ENCODE measurements around the gene TANC2. TPM values are rescaled to one million over a fixed set of nuclear protein-coding genes. Genes with fewer than 3 reads are reported as not detected.

The TANC2 gene
- total RNA-seq, 1 experiment from 2014 or later = 77.5 TPM

DNA sequence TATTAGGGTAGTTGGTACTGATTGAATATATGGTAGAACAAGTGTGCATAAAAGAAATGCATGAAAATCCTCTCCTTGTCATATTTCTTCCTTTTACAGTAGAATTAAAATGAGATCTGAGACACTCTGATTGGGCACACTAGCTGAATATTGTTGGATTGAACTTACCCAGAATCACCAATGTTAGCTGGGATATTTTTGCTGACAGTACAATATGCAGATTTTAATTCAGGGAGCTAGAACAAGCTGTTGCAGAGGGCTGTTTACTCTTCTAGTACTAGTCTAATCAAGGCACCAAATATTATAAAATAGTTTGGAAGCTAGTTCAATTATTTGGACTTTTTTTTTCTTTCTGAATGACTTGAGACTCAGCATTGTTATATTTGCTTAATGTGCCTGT is 4.6 kb downstream of the TANC2 start:
- peaks cover 21% of the 10 kb centered on the region for H3K4me1 ChIP-seq (ENCODE audit: control insufficient read depth, insufficient read depth, low read length)
- H3K27ac ChIP-seq (ENCODE audit: low read length) = peak overlapping the region; percentile 18; the same call in 1 of the 2 replicates
- CTCF ChIA-PET = interaction anchor here (0.9 kb wide), 1 partner anchor 216 kb away, joined by 3 read pairs; no protein-coding TSS in a partner anchor
- BruUV-seq (replicated peaks) = no TSS peak
- no peaks in the 10 kb centered on the region for H3K27me3 ChIP-seq (ENCODE audit: control insufficient read depth, insufficient read depth, low read length)
- no peak overlapping the region for H3K4me3 ChIP-seq (ENCODE audit: low read depth in 2 of 2, low read length in 2 of 2)
- DNase-seq (ENCODE audit: low read depth, low spot score) (no peak), ATAC-seq (no peak)
- in situ Hi-C loops (cut with HindIII; ENCODE audit: low pct_unique_long_range_greater_than_20kb, low sequenced_read_pairs) (no loop called here), intact Hi-C loops (cut with micrococcal nuclease; ENCODE audit: unreplicated experiment) (no loop called here)
- peaks cover 3% of the 10 kb centered on the region; the same call in 1 of the 2 replicates for H3K36me3 ChIP-seq (ENCODE audit: control insufficient read depth, insufficient read depth, low read length)
- H3K9me3 ChIP-seq (ENCODE audit: control insufficient read depth, insufficient read depth, low read depth, low read length) = no peaks in the 10 kb centered on the region
- TF ChIP-seq, protein P1, sequence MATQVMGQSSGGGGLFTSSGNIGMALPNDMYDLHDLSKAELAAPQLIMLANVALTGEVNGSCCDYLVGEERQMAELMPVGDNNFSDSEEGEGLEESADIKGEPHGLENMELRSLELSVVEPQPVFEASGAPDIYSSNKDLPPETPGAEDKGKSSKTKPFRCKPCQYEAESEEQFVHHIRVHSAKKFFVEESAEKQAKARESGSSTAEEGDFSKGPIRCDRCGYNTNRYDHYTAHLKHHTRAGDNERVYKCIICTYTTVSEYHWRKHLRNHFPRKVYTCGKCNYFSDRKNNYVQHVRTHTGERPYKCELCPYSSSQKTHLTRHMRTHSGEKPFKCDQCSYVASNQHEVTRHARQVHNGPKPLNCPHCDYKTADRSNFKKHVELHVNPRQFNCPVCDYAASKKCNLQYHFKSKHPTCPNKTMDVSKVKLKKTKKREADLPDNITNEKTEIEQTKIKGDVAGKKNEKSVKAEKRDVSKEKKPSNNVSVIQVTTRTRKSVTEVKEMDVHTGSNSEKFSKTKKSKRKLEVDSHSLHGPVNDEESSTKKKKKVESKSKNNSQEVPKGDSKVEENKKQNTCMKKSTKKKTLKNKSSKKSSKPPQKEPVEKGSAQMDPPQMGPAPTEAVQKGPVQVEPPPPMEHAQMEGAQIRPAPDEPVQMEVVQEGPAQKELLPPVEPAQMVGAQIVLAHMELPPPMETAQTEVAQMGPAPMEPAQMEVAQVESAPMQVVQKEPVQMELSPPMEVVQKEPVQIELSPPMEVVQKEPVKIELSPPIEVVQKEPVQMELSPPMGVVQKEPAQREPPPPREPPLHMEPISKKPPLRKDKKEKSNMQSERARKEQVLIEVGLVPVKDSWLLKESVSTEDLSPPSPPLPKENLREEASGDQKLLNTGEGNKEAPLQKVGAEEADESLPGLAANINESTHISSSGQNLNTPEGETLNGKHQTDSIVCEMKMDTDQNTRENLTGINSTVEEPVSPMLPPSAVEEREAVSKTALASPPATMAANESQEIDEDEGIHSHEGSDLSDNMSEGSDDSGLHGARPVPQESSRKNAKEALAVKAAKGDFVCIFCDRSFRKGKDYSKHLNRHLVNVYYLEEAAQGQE (IDR thresholded peaks at IDR 0.05; ENCODE audit: insufficient read depth in 1 of 2, low read depth in 2 of 2, low read length in 1 of 2) = no peak
- TF ChIP-seq TCF7L2 (IDR thresholded peaks at IDR 0.05; ENCODE audit: low read depth, low read length) (no peak), POLR2AphosphoS5 (IDR thresholded peaks at IDR 0.05; ENCODE audit: low read depth, low read length) (no peak), SIN3A (IDR thresholded peaks at IDR 0.05; ENCODE audit: borderline replicate concordance, insufficient read depth, low read depth, low read length) (no peak)
- TF ChIP-seq, protein P2, sequence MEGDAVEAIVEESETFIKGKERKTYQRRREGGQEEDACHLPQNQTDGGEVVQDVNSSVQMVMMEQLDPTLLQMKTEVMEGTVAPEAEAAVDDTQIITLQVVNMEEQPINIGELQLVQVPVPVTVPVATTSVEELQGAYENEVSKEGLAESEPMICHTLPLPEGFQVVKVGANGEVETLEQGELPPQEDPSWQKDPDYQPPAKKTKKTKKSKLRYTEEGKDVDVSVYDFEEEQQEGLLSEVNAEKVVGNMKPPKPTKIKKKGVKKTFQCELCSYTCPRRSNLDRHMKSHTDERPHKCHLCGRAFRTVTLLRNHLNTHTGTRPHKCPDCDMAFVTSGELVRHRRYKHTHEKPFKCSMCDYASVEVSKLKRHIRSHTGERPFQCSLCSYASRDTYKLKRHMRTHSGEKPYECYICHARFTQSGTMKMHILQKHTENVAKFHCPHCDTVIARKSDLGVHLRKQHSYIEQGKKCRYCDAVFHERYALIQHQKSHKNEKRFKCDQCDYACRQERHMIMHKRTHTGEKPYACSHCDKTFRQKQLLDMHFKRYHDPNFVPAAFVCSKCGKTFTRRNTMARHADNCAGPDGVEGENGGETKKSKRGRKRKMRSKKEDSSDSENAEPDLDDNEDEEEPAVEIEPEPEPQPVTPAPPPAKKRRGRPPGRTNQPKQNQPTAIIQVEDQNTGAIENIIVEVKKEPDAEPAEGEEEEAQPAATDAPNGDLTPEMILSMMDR (IDR thresholded peaks at IDR 0.05) = no peak
- POLR2A ChIA-PET = interaction anchor here (0.6 to 0.7 kb wide), 2 partner anchors 89 to 149 kb away, joined by 3 to 4 read pairs; no protein-coding TSS in a partner anchor

DNA sequence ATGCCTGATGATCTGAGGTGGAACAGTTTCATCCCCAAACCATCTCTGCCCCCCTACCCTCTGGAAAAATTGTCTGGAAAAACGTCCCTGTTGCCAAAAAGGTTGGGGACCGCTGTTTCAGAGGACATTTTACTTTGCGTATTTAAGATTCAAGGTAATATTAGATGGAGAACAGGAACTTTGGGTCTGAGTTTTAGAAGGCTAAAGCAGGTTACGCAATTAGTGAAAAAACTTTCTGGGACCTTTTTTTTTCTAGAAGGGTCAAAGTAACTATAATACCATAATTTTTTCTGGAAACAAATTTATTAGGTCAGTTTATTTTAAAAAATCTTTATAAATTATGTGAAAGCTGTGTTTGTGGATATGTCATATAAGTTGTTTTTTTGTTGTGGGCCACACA is 5.8 kb downstream of the TANC2 start:
- Histone ChIP-seq H3K4me1 (ENCODE audit: control insufficient read depth, insufficient read depth, low read length) (peaks cover 21% of the 10 kb centered on the region), H3K9me3 (ENCODE audit: control insufficient read depth, insufficient read depth, low read depth, low read length) (peaks cover 7% of the 10 kb centered on the region; the same call in 1 of the 2 replicates), H3K27me3 (ENCODE audit: control insufficient read depth, insufficient read depth, low read length) (no peaks in the 10 kb centered on the region), H3K4me3 (ENCODE audit: low read depth in 2 of 2, low read length in 2 of 2) (no peak overlapping the region), H3K36me3 (ENCODE audit: control insufficient read depth, insufficient read depth, low read length) (no peaks in the 10 kb centered on the region; the same call in 1 of the 2 replicates), H3K27ac (ENCODE audit: low read length) (no peak overlapping the region)
- in situ Hi-C loops (cut with HindIII; ENCODE audit: low pct_unique_long_range_greater_than_20kb, low sequenced_read_pairs) = no loop called here
- DNase-seq (ENCODE audit: low read depth, low spot score) = no peak
- intact Hi-C loops (cut with micrococcal nuclease; ENCODE audit: unreplicated experiment) = no loop called here
- POLR2A ChIA-PET = interaction anchor here (0.7 kb wide), 1 partner anchor 397 kb away, joined by 6 read pairs; no protein-coding TSS in a partner anchor
- no TSS peak for BruUV-seq (replicated peaks)
- TF ChIP-seq TCF7L2 (IDR thresholded peaks at IDR 0.05; ENCODE audit: low read depth, low read length) = no peak
- no peak for TF ChIP-seq SIN3A (IDR thresholded peaks at IDR 0.05; ENCODE audit: borderline replicate concordance, insufficient read depth, low read depth, low read length)
- TF ChIP-seq, protein P2 (IDR thresholded peaks at IDR 0.05) = no peak
- TF ChIP-seq POLR2AphosphoS5 (IDR thresholded peaks at IDR 0.05; ENCODE audit: low read depth, low read length) = no peak
- TF ChIP-seq, protein P1 (IDR thresholded peaks at IDR 0.05; ENCODE audit: insufficient read depth in 1 of 2, low read depth in 2 of 2, low read length in 1 of 2) = no peak
- CTCF ChIA-PET = no interaction called here
- no peak for ATAC-seq
